Measurements from ENCODE around the gene ADARB1.

DNA sequence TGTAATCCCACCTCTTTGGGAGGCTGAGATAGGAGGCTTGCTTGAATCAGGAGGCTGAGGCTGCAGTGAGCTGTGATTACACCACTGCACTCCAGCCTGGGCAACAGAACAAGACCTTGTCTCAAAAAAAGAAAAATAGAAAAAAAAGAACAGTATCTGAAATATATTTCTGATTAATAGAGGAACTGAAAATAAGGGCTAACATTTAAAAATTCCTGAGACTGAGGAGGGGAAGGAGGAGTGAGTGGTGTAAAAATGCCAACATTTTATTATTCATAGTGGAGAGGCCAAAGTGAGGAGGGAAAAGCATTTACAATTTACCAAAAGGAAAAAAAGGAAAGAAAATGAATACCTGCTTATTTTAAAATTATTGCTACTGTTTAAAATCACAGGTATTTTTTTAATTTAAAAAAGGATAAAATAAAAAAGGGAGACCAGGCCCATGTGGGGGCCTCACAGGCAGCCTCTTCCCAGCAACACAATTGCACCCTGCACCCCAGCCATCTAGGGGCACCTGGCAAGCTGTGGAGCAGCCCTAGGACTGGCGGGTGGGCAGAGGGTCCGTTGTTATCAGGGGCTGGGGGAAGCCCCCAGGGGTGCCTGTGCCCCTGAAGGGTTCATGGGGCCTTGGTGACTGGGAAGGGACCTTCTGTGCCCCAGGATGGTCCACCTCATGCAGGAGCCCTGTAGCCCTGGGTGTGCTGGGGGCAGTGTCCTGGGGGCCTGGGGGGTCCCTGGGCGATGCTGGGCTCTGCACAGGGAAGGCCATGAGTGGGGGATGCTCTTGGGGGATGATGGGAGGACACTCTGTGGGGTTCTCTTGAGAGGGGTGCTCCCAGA lies 34.8 kb upstream of the ADARB1 start:
- TF ChIP-seq, protein P1, sequence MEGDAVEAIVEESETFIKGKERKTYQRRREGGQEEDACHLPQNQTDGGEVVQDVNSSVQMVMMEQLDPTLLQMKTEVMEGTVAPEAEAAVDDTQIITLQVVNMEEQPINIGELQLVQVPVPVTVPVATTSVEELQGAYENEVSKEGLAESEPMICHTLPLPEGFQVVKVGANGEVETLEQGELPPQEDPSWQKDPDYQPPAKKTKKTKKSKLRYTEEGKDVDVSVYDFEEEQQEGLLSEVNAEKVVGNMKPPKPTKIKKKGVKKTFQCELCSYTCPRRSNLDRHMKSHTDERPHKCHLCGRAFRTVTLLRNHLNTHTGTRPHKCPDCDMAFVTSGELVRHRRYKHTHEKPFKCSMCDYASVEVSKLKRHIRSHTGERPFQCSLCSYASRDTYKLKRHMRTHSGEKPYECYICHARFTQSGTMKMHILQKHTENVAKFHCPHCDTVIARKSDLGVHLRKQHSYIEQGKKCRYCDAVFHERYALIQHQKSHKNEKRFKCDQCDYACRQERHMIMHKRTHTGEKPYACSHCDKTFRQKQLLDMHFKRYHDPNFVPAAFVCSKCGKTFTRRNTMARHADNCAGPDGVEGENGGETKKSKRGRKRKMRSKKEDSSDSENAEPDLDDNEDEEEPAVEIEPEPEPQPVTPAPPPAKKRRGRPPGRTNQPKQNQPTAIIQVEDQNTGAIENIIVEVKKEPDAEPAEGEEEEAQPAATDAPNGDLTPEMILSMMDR (IDR thresholded peaks at IDR 0.05): no peak
- TF ChIP-seq POLR2A (IDR thresholded peaks at IDR 0.05; ENCODE audit: low read depth) (no peak), POLR2AphosphoS5 (IDR thresholded peaks at IDR 0.05) (no peak)
